HG03469 (cell line): ENCODE results near the gene SNCAIP.

Experiments
- ATAC-seq: cut with Tn5 transposase; IDR thresholded peaks from one replicate; pipeline ENCODE4 v1.9.1; 2021; ENCODE audit warnings: mild to moderate bottlenecking, moderate library complexity, moderate number of reproducible peaks; ENCODE audit not compliant: unreplicated experiment

The SNCAIP gene

DNA sequence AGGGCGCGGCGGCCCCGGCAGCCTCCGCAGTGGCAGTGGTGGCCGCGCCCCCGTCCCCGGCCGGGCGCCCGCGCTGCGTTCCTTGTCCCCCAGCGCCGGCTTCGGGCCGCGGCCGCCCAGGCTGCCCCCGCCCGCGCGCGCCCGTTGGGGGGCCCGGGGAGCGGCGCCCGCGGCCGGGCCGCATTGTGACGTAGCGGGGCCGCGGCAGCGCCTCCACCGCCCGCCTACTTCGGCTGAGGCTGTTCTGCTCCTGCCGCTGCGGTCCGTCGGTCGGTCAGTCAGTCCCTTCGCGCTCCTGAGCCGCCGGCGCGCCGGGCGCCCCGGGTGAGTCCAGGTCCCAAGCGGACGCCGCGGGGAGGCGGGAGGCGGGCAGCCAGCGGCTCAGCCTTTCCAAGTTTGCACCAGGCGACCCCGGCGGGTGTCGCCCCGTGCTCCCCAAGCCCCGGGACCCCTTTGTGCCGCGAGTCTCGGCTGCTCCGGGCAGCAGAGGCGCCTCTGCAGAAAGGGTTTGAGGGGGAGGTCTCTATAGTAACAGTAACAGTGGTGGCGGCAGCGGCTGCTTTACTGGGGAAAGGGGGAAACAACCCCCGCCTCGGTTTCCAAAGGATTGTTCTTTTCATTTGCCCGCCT, at the start of gene SNCAIP:
SNCAIP (plus strand) TSS at position 277 of the 630 bp plus-strand sequence. CDS start 78,898 bp downstream, outside the sequence.
- ATAC-seq = no peak

DNA sequence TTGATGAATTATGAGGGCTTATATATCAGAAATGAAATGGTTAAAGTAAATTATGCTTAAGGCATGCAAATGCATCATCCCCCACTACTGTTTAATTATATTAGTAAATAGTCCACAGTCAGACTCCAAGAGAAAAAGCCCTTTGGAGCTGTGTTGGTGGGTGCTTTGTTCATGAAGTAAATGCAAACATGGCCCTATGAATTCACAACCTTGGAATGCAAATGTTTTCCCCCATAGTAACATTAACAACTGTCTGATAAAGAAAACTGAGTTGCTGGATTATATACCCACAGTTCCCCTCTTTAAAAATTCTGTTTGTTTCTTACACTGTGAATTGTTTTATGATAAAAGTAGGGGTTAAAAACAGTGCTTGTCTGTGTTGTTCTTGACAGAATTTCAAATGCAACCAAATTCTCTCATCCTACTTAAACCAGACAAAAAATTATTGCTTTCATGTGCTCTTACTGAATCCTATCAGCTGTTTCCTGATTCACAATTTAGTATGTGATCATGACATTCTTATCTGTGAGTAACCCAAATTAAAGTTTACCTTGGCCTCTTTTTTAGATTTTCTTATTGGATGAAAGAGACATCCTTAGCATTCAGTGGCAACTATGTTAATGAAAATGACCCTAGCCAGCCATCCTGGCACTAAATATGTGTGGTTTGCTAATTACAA, 48.5 kb upstream of the SNCAIP start:
- ATAC-seq = no peak

DNA sequence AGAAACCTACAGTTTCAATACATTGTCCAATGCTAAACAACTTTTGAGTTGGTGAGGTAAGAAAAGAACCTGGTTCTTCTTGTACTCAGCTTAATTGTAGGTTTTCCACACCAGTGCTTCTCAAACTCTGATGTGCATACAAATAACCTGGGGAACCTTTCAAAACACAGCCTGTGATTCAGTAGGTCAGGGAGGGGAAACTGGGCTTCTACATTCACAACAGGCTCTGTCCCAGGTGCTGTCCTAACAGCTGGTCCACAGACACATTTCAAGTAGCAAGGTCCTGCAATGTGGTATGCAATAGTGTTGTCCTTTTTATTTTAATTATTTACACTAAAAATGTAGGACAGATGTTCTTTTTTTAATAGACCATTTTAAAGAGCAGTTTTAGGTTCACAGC, 47.4 kb upstream of the SNCAIP start:
- ATAC-seq = no peak

DNA sequence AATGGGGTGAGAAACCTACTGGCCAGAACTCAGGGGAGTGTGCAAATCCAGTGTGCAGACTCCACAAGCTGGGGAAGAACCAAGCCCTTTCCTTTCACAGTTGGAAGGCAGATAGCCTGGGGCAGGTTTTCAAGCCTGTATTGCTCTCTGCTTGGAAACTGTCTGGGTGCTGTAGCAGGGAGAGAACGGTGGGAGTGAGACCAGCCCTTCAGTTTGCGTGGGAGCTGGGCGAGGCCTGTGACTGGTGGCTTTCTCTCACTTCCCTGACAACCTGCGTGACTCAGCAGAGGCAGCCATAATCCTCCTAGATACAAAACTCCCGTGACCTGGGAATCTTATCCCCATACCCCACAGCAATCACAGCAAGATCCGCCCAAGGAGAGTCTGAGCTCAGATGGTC, 44.9 kb upstream of the SNCAIP start:
- ATAC-seq = no peak

DNA sequence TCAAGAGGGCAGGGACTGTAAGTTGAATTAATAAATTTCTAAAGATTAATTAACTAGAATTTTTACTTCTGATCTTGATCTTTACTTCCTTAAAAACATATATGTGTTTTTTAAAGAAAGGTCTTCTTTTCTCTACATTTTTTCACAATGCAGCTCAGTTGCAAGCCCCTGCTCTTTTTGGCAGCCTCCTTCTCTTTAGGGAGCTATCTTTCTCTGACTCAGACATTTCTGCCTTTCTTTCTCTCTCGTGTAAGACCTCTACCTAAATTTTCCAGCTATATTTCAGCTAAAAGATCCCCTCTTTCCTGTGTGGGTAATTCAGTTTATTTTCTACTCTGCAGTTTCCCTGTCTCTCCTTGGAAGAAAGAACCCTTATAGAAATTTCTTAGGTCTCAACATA, 38.3 kb upstream of the SNCAIP start:
- ATAC-seq = no peak

DNA sequence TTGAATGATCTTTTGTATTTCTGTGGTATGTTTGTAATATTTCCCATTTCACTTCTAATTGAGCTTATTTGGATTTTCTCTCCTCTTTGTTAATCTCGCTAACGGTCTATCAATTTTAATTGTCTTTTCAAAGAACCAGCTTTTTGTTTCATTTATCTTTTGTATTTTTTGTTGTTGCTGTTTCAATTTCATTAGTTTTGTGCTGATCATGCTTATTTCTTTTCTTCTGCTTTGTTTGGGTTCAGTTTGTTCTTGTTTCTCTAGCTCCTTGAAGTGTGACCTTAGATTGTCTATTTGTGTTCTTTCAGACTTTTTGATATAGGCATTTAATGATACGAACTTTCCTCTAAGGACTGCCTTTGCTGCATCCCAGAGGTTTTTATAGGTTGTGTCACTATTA, 28.4 kb upstream of the SNCAIP start:
- no peak for ATAC-seq

DNA sequence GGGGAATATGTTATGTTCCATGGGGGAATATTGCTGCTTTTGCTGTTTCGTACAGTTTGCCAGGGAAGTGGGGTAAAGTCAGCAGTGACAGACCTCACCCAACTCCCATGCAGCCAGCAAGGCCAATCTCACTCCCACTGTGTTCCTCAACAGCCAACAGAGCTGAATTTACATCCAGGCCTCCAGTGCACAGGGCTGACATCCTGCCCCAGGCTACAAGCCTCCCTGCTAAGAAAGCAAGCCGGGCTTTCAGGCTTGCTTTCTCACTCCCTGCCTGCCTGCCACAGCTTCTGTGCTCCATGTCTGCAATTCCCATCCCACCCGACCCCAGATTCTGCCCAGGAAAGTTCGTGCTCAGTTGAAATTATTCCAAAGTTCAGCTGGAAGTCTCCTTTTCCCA, 25.5 kb upstream of the SNCAIP start:
- ATAC-seq = no peak

DNA sequence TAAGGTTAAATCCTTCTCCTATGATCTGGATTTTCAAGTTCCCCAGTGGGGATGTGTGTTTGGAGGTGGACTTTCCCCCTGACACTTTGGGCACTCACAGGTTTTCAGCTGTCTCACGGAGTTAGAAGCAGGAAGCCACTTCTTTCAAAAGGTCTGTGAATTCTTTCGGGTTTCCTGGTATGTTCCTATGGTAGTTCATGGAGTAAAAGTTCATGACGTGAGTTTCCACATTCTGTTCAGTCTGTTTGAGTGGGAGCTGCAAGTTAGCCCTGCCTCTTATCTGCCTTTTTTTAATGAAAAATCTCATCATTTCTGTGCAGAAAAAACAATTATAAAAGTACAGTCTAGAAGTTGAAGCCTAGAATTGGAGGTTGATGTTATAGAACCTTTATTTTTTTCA, 24.9 kb upstream of the SNCAIP start:
- no peak for ATAC-seq

- no peak for ATAC-seq
These were observed 20.8 kb upstream of the SNCAIP start for GRCh38 chr5:122291000-122291901.

GRCh38 chr5:122292332-122292731, 19.7 kb upstream of the SNCAIP start:
- ATAC-seq = no peak

- ATAC-seq = peak; percentile 43
These were observed 16.9 kb upstream of the SNCAIP start for GRCh38 chr5:122295138-122295537.

- no peak for ATAC-seq
These were observed 15.2 kb upstream of the SNCAIP start for GRCh38 chr5:122296871-122297270.

DNA sequence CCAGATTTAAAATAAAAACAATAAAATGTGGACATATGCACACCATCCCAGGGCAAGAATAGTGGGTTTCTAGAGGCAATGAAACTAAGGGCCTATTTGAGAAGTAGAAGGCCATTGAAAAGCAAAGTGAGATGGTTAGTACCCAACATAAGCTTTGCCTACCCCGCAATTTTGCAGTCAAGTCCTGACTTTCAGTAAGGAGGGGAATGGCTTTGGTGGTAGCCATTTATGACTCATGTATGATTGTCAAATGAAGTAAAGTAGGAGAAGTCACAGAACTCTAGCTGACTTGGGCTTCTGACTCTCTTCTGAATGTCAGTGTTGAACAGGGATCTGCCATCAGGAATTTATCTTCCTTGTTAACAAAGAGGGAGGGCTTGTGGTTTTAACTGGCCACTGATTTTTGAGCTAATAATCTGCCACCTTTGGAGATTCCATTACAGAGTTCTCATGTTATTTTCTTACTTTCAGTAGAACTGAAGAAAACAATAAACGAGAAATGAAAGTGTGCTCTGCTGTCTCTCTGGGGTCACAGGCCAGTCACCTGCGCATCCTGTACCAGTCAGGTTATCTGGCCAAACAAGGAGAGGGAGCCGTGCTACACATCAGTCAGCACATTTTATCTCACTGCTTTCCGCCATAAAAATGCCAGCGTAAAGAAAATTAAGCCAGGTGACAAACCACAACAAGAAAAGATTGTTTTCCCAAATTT, 14.3 kb upstream of the SNCAIP start:
- ATAC-seq = peak; percentile 80

- ATAC-seq = peak; percentile 29
These were observed 11.7 kb upstream of the SNCAIP start for GRCh38 chr5:122300374-122300773.

DNA sequence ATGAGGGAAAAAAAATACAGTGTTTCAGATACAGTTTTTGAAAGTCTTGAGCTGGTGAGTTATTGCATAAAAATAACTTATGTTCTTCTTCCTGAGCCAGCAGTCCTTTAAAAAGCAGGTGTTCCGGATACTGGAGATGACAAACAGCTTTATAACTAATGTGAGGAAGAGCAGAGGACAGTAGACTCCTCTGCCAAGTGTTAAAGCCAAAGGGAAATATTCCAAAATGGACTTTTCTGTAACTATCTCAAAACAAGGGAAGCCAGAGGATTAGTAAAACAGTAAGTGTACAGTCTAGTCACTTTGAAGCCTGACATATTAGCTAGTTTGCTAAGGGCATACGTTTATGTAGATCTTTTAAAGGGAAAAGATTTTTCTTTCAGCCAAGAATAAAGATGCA, 11.0 kb upstream of the SNCAIP start:
- ATAC-seq = no peak

DNA sequence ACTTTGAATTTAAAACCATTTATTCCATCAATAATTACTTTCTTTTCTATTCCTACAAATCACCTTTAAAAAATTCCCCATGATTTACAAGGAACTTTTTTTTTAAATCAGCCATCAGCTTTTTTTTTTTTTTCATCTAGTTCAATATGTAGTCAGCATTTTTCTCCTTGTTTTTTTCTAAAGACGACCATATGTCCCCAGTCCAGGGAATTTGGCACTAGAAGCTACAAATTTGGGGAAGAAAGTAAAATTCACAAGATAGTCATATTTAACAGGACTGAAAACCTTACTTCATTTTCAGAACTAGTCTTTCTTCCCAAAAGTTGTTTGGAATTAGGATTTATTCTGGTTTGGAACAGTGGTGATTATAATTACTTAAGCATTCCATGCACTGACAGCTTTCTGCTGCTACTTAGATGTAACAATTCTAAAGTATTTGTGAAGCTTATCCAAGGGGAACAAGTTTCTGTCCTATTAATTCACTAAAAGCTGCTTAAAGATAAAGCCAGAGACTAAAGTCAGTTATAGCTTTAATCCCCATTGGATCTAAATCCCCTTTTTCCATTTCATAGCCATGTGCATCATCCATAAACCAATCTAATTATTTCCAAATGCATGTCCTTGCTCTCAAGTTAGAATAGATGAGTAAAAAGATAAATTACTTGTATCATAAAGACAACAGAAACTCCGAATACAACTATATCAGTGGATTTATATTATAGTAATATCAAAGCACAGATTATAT, 7.4 kb upstream of the SNCAIP start:
- no peak for ATAC-seq

- no peak for ATAC-seq
These were observed 5.6 kb upstream of the SNCAIP start for GRCh38 chr5:122306461-122306860.

- ATAC-seq = no peak
These were observed 1.1 kb upstream of the SNCAIP start for GRCh38 chr5:122310889-122311288.

GRCh38 chr5:122311497-122311960, 508 bp upstream of the SNCAIP start:
- ATAC-seq = no peak
